T-helper 17 cell (primary cell): Measurements from ENCODE around the gene PFKFB3. TPM values are rescaled to one million over a fixed set of nuclear protein-coding genes. Genes with fewer than 3 reads are reported as not detected.
"Not testable (repeated sequence)": the region's sequence is repeated elsewhere in the genome, so short reads cannot be mapped to it uniquely, and the experiment has no call there.

Experiments used
- ATAC-seq: fragments of 150-1000 bp; cut with Tn5 transposase; 2 replicates; pipeline ENCODE4 v1.10.0; 2021; ENCODE audit warnings: mild to moderate bottlenecking, moderate library complexity
- DNase-seq, 3 donors: peaks; one replicate each; pipeline versions ENCODE4 v3.0.0 to v3.0.0-alpha.2; 2020 to 2021
- H3K9me3 ChIP-seq: one replicate; pipeline ENCODE4 v1.7.0; 2013; ENCODE audit warnings: low read length, mild to moderate bottlenecking; ENCODE audit not compliant: control insufficient read depth, poor library complexity, severe bottlenecking
- H3K27ac Mint-ChIP-seq: one replicate; pipeline ENCODE4 v1.8.0; 2022; ENCODE audit warnings: mild to moderate bottlenecking, moderate library complexity, mixed read lengths
- H3K27me3 Mint-ChIP-seq: one replicate; pipeline ENCODE4 v1.8.0; 2022; ENCODE audit warnings: mixed read lengths
- H3K36me3 Mint-ChIP-seq: one replicate; pipeline ENCODE4 v1.8.0; 2022; ENCODE audit warnings: low read depth, mixed read lengths
- H3K4me1 Mint-ChIP-seq: one replicate; pipeline ENCODE4 v1.8.0; 2022; ENCODE audit warnings: mild to moderate bottlenecking, mixed read lengths
- H3K4me3 Mint-ChIP-seq: one replicate; pipeline ENCODE4 v1.8.0; 2022; ENCODE audit warnings: mild to moderate bottlenecking, moderate library complexity, mixed read lengths
- total RNA-seq, 4 donors: library from RNA in 2 of 4; stranded (reverse) in 2 of 4; gene quantifications; one replicate each; pipeline ENCODE4 v1.2.3 and lab custom pipeline; 2022 to 2026

Gene PFKFB3
- total RNA-seq, 2 donors from 2014 or later: 93.3 to 146 TPM

- peak overlapping the region; percentile 98 for H3K27ac Mint-ChIP-seq
- no peaks in the 10 kb centered on the region for H3K27me3 Mint-ChIP-seq
- H3K4me3 Mint-ChIP-seq: no peak overlapping the region
- no peaks in the 10 kb centered on the region for H3K36me3 Mint-ChIP-seq
- no peak for ATAC-seq
- no peak for DNase-seq
- no peaks in the 10 kb centered on the region for H3K9me3 ChIP-seq
- peaks cover 29% of the 10 kb centered on the region for H3K4me1 Mint-ChIP-seq
Measured at GRCh38 chr10:6273351-6273750, 70.6 kb downstream of the PFKFB3 start.

GRCh38 chr10:6274040-6274439, 71.3 kb downstream of the PFKFB3 start:
- no peak overlapping the region for H3K4me3 Mint-ChIP-seq

DNA sequence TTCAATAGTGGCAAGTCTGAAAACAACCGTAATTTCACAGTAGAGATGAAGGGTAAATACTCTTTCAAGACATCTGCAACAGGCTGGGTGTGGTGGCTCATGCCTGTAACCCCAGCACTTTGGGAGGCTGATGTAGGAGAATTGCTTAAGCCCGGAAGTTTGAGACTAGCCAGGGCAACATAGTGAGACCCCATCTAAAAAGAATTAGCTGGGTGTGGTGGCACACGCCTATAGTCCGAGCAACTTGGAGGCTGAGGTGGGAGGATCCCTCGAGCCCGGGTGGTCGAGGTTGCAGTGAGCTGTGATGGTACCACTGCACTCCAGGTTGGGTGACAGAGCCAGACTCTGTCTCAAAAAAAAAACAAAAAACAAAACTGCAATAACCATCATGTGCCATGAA, 71.8 kb downstream of the PFKFB3 start:
- ATAC-seq (no peak), DNase-seq (no peak)
- Mint-ChIP-seq H3K36me3 (no peaks in the 10 kb centered on the region), H3K27me3 (no peaks in the 10 kb centered on the region), H3K4me1 (peaks cover 27% of the 10 kb centered on the region), H3K4me3 (no peak overlapping the region), H3K27ac (peak overlapping the region; percentile 98)
- H3K9me3 ChIP-seq: no peaks in the 10 kb centered on the region

More at GRCh38 chr10:6274040-6274439, 71.3 kb downstream of the PFKFB3 start:
- DNase-seq (no peak), ATAC-seq (no peak)
- no peaks in the 10 kb centered on the region for H3K36me3 Mint-ChIP-seq
- no peaks in the 10 kb centered on the region for H3K9me3 ChIP-seq
- H3K27me3 Mint-ChIP-seq: no peaks in the 10 kb centered on the region
- peaks cover 29% of the 10 kb centered on the region for H3K4me1 Mint-ChIP-seq
- peak overlapping the region; percentile 98 for H3K27ac Mint-ChIP-seq

DNA sequence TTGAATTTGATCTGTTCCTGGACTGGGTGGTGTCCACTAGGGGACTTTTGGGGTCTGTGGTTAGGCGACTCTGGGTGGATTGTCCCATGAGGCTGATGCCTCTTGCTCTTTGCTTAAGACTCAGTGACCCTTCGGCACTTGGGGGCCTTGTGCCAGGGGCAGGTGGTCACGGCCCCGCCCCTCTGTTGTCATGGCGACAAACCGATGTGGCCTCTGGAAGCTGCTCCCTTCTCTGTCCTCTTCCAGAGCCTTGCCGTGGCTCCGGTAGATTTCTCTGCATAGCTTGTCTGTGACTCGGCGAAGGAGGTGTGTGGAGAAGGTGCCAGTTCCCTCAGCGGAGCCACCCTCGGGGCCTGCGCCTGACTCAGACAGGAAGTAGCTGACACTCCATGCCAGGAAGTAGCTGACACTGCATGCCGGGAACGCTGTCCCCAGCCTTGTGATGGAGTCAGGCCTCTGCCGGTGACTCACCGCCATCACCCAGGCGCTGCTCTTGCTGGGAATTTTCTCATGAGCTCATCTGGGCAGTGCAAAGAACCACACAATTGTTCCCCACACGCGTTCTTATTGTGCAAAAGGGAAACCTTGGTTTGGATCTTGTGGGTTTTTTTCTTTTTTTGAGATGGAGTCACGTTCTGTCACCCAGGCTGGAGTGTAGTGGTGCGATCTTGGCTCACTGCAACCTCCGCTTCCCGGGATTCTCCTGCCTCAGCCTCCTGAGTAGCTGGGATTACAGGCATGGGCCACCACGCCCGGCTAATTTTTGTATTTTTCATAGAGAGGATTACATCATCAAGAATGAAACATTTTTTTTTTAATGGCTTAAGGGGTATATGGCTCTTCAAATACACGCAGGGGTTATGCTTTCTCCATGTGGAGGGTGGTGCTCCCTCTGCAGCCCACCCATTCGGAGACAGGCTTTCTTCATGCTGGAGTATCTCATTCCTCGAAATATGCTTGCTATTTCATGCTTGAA, 72.6 kb downstream of the PFKFB3 start:
- H3K4me1 Mint-ChIP-seq: peaks cover 27% of the 10 kb centered on the region
- H3K4me3 Mint-ChIP-seq: peak overlapping the region; percentile 75
- no peaks in the 10 kb centered on the region for H3K27me3 Mint-ChIP-seq
- ATAC-seq: peak; percentile 89
- peak overlapping the region; percentile 98 for H3K27ac Mint-ChIP-seq
- DNase-seq: peak; percentile 72 to 90 (median 77)
- no peaks in the 10 kb centered on the region for H3K9me3 ChIP-seq
- no peaks in the 10 kb centered on the region for H3K36me3 Mint-ChIP-seq

GRCh38 chr10:6276356-6276755, 73.6 kb downstream of the PFKFB3 start:
- H3K27me3 Mint-ChIP-seq: no peaks in the 10 kb centered on the region
- H3K4me3 Mint-ChIP-seq: no peak overlapping the region
- peak overlapping the region; percentile 98 for H3K27ac Mint-ChIP-seq
- ATAC-seq (no peak), DNase-seq (no peak)
- H3K4me1 Mint-ChIP-seq: peaks cover 19% of the 10 kb centered on the region
- no peaks in the 10 kb centered on the region for H3K36me3 Mint-ChIP-seq
- H3K9me3 ChIP-seq: no peaks in the 10 kb centered on the region

DNA sequence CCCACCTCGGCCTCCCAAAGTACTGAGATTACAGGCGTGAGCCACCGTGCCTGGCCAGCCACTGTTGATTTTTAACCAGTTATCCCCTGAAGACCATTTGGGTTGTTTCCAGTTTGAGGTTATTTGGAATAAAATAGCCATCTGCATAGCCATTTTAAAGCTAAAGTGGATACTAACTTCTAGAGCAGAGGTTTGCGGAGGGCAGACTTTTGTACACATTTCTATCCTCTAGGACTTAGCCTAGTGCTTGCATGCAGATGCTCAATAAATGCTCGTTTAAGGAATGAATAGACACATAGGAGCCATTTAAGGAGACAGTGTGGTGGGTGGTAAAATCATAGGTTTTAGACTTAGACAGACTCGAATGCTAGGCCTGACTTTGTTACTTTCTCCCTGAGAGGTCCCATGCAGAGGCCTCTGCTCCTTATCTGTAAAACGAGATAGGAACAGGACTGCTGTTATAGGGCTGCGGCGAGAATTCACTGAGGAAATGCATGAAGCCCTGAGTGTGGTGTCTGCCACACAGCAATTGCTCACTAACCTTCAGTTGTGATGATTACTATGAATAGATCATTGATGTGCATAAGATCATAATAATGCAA, 75.9 kb downstream of the PFKFB3 start:
- H3K36me3 Mint-ChIP-seq: peaks cover 3% of the 10 kb centered on the region
- H3K27ac Mint-ChIP-seq: peak overlapping the region; percentile 19

GRCh38 chr10:6279540-6280267, 77.0 kb downstream of the PFKFB3 start:
- Mint-ChIP-seq H3K4me3 (no peak overlapping the region), H3K27me3 (no peaks in the 10 kb centered on the region), H3K27ac (peak overlapping the region; percentile 84), H3K36me3 (peaks cover 3% of the 10 kb centered on the region), H3K4me1 (peaks cover 16% of the 10 kb centered on the region)
- no peak for ATAC-seq
- H3K9me3 ChIP-seq: no peaks in the 10 kb centered on the region
- DNase-seq: no peak

More for the DNA sequence above, 75.9 kb downstream of the PFKFB3 start:
- ATAC-seq: no peak
- DNase-seq: no peak
- H3K9me3 ChIP-seq: no peaks in the 10 kb centered on the region
- Mint-ChIP-seq H3K4me1 (peaks cover 14% of the 10 kb centered on the region), H3K27me3 (no peaks in the 10 kb centered on the region), H3K4me3 (no peak overlapping the region)

- H3K36me3 Mint-ChIP-seq: peaks cover 3% of the 10 kb centered on the region
- H3K9me3 ChIP-seq: no peaks in the 10 kb centered on the region
- H3K27ac Mint-ChIP-seq: peak overlapping the region; percentile 84
- H3K4me1 Mint-ChIP-seq: peaks cover 12% of the 10 kb centered on the region
- no peak for ATAC-seq
- H3K4me3 Mint-ChIP-seq: no peak overlapping the region
- no peak for DNase-seq
- H3K27me3 Mint-ChIP-seq: no peaks in the 10 kb centered on the region
Measured at GRCh38 chr10:6280291-6280690, 77.6 kb downstream of the PFKFB3 start.

DNA sequence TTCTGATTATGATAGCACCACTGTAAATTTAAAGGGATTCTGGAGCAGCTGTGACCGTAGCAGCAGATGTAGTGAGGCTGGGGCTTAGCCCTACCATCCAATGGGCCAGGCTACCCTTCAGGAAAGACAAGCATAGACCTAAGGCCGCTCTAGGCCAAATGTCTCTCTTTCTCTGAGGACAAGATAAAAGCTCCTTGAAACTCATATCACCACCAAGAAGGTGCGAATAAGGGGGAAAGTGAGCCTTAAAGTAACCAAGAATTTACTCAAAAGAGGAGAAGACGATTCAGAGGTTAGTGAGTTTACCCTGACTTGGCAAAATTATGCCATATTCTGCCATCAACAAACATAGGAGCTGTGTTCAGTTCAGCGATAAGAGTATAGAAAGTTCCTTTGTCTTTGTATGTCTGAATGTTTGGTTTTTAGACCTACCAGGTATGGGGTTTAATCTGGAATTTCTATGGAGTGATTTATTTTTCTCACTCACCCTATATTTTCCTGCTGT, 79.8 kb downstream of the PFKFB3 start:
- DNase-seq (no peak), ATAC-seq (no peak)
- H3K9me3 ChIP-seq: no peaks in the 10 kb centered on the region
- Mint-ChIP-seq H3K36me3 (peaks cover 5% of the 10 kb centered on the region), H3K4me3 (no peak overlapping the region), H3K27ac (no peak overlapping the region), H3K27me3 (no peaks in the 10 kb centered on the region), H3K4me1 (peaks cover 10% of the 10 kb centered on the region)

DNA sequence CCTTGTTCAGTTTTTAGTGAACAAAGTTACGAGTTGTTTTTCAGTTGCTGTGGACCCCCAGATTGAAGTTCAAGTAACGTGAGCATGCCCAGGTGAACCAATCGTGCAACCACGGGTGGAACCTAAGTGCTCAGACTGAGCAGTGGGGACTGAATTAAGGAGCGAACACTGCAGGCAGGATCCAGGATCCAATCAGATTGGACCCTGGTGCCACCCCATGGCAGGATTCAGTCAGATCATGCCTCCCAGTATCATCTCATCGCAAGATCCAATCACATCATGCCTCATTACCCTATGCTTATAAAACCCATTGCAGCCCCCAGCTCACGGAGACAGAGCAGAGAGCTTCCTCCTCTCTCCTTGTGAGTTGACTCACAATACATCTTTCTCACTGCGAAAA, 80.9 kb downstream of the PFKFB3 start:
- ATAC-seq: no peak
- H3K27me3 Mint-ChIP-seq: no peaks in the 10 kb centered on the region
- peaks cover 10% of the 10 kb centered on the region for H3K4me1 Mint-ChIP-seq
- H3K27ac Mint-ChIP-seq: peak overlapping the region; percentile 77
- H3K4me3 Mint-ChIP-seq: no peak overlapping the region
- H3K36me3 Mint-ChIP-seq: peaks cover 5% of the 10 kb centered on the region
- DNase-seq: no peak
- H3K9me3 ChIP-seq: no peaks in the 10 kb centered on the region

DNA sequence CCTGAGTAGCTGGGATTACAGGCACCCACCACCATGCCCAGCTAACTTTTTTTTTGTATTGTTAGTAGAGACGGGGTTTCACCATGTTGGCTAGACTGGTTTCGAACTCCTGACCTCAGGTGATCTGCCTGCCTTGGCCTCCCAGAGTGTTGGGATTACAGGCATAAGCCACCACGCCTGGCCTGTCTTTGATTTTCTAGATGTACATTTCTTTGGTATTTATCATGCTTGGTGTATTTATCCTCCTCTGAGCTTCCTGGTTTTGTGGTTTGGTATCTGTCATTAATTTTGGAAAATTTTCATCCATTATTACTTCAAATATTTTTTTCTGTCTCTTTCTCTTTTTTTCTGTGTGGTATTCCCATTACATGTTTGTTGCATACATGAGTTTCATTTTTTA, 87.9 kb downstream of the PFKFB3 start:
- H3K27me3 Mint-ChIP-seq, ATAC-seq, H3K36me3 Mint-ChIP-seq, DNase-seq, H3K4me3 Mint-ChIP-seq, H3K9me3 ChIP-seq: not testable (repeated sequence)
- peaks cover 17% of the 10 kb centered on the region for H3K4me1 Mint-ChIP-seq
- peak overlapping the region; percentile 89 for H3K27ac Mint-ChIP-seq

DNA sequence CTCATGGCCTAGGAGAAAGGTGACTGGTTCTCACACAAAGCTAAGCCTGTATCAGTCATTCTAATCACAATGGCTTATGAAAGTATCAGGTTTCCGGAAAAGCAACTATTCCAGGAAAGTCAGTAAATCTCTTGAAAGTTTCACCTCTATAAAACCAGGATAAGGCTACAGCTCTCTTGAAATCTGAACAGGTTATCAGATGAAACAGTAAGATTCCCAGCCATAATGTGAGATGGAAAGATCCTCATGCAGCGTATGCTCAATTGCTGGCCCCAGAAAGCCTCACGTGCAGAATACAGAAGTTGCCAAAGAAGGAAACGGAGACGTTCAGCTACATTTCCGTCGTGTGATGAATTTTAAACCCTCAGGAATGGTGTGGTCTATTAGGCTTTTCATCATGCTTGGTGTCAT, 90.0 kb downstream of the PFKFB3 start:
- no peak for DNase-seq
- H3K27me3 Mint-ChIP-seq: no peaks in the 10 kb centered on the region
- peaks cover 31% of the 10 kb centered on the region for H3K4me1 Mint-ChIP-seq
- H3K36me3 Mint-ChIP-seq: peaks cover 2% of the 10 kb centered on the region
- no peaks in the 10 kb centered on the region for H3K9me3 ChIP-seq
- peak overlapping the region; percentile 59 for H3K4me3 Mint-ChIP-seq
- ATAC-seq: no peak
- peak overlapping the region; percentile 89 for H3K27ac Mint-ChIP-seq

DNA sequence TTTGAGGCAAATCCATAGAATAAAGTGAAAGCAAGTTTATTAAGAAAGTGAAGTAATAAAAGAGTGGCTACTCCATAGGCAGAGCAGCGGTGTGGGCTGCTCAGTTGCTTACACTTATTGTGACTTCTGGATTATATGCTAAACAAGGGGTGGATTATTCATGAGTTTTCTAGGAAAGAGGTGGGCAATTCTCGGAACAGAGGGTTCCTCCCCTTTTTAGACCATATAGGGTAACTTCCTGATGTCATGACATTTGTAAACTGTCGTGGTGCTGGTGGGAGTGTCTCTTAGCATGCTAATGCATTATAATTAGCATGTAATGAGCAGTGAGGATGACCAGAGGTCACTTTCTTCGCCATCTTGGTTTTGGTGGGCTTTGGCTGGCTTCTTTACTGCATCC, 93.7 kb downstream of the PFKFB3 start:
- H3K27me3 Mint-ChIP-seq, H3K36me3 Mint-ChIP-seq, H3K4me3 Mint-ChIP-seq, ATAC-seq, H3K9me3 ChIP-seq, DNase-seq: not testable (repeated sequence)
- H3K27ac Mint-ChIP-seq: peak overlapping the region; percentile 78
- H3K4me1 Mint-ChIP-seq: peaks cover 43% of the 10 kb centered on the region
